ENCODE results near the gene CLRN1. TPM values are rescaled to one million over a fixed set of nuclear protein-coding genes. Genes with fewer than 3 reads are reported as not detected.
A peak's percentile ranks its signal among the peaks of the same experiment; 100 is the strongest.

CLRN1 gene
- total RNA-seq, 1 experiment from 2014 or later = not detected

- CTCF ChIA-PET = no interaction called here
- DNase-seq (ENCODE audit: unreplicated experiment) = no peak
These were observed 81.7 kb downstream of the CLRN1 start for GRCh38 chr3:150890831-150891230.

GRCh38 chr3:150890295-150890694 lies 82.2 kb downstream of the CLRN1 start:
- intact Hi-C loops (cut with micrococcal nuclease) = no loop called here
- H3K4me1 Mint-ChIP-seq (ENCODE audit: insufficient read depth, unreplicated experiment) = peaks cover 6% of the 10 kb centered on the region
- H3K27ac Mint-ChIP-seq (ENCODE audit: low read depth, unreplicated experiment) = no peak overlapping the region
- H3K9me3 Mint-ChIP-seq (ENCODE audit: unreplicated experiment) = peaks cover 8% of the 10 kb centered on the region
- no peak overlapping the region for H3K4me3 Mint-ChIP-seq (ENCODE audit: unreplicated experiment)
- CTCF ChIA-PET = no interaction called here
- peaks cover 10% of the 10 kb centered on the region for H3K27me3 Mint-ChIP-seq (ENCODE audit: insufficient read depth, unreplicated experiment)
- H3K36me3 Mint-ChIP-seq (ENCODE audit: insufficient read depth, unreplicated experiment) = no peaks in the 10 kb centered on the region
- no TSS peak for BruUV-seq (replicated peaks)
- POLR2A ChIA-PET = interaction anchor here (1.4 kb wide), 1 partner anchor 9 kb away, joined by 4 read pairs; no protein-coding TSS in a partner anchor
- TF ChIP-seq CTCF (IDR thresholded peaks at IDR 0.05; ENCODE audit: unreplicated experiment) = no peak
- DNase-seq (ENCODE audit: unreplicated experiment) = peak; percentile 4

More at GRCh38 chr3:150890831-150891230, 81.7 kb downstream of the CLRN1 start:
- Mint-ChIP-seq H3K9me3 (ENCODE audit: unreplicated experiment) (peaks cover 8% of the 10 kb centered on the region), H3K4me3 (ENCODE audit: unreplicated experiment) (no peak overlapping the region), H3K4me1 (ENCODE audit: insufficient read depth, unreplicated experiment) (peaks cover 6% of the 10 kb centered on the region), H3K27me3 (ENCODE audit: insufficient read depth, unreplicated experiment) (peaks cover 4% of the 10 kb centered on the region), H3K36me3 (ENCODE audit: insufficient read depth, unreplicated experiment) (no peaks in the 10 kb centered on the region), H3K27ac (ENCODE audit: low read depth, unreplicated experiment) (no peak overlapping the region)
- intact Hi-C loops (cut with micrococcal nuclease) = no loop called here
- POLR2A ChIA-PET = interaction anchor here (1.4 kb wide), 1 partner anchor 10 kb away, joined by 4 read pairs; no protein-coding TSS in a partner anchor
- no TSS peak for BruUV-seq (replicated peaks)
- TF ChIP-seq CTCF (IDR thresholded peaks at IDR 0.05; ENCODE audit: unreplicated experiment) = no peak

DNA sequence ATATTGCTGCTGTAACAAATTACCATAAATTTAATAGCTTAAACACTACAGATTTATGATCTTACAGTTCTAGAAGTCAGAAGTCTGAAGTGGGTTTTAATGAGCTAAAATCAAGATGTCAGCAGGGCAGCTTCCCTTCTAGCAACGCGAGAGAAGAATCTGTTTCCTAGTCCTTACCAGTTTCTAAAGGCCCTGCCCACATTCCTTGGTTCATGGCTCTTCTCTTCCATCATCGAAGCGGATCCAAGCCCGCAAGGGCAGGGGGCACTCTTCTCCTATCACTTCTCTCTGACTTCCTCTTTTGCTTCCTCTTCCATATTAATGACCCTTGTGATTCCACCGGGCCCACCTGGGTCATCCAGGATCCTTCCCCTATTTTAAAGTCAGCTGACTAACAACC lies 83.4 kb downstream of the CLRN1 start:
- no peak overlapping the region for H3K27ac Mint-ChIP-seq (ENCODE audit: low read depth, unreplicated experiment)
- H3K36me3 Mint-ChIP-seq (ENCODE audit: insufficient read depth, unreplicated experiment) = no peaks in the 10 kb centered on the region
- BruUV-seq (replicated peaks) = no TSS peak
- TF ChIP-seq CTCF (IDR thresholded peaks at IDR 0.05; ENCODE audit: unreplicated experiment) = no peak
- no peak for DNase-seq (ENCODE audit: unreplicated experiment)
- CTCF ChIA-PET = interaction anchor here (0.6 kb wide), 1 partner anchor 335 kb away, joined by 3 read pairs; no protein-coding TSS in a partner anchor
- POLR2A ChIA-PET = interaction anchor here (0.6 to 1.0 kb wide), 3 partner anchors 10 to 1110 kb away, joined by 3 to 4 read pairs (median 3); no protein-coding TSS in a partner anchor
- H3K4me3 Mint-ChIP-seq (ENCODE audit: unreplicated experiment) = no peak overlapping the region
- H3K9me3 Mint-ChIP-seq (ENCODE audit: unreplicated experiment) = peaks cover 8% of the 10 kb centered on the region
- peaks cover 22% of the 10 kb centered on the region for H3K27me3 Mint-ChIP-seq (ENCODE audit: insufficient read depth, unreplicated experiment)
- peaks cover 6% of the 10 kb centered on the region for H3K4me1 Mint-ChIP-seq (ENCODE audit: insufficient read depth, unreplicated experiment)
- intact Hi-C loops (cut with micrococcal nuclease) = no loop called here

GRCh38 chr3:150887031-150887430 lies 85.5 kb downstream of the CLRN1 start:
- intact Hi-C loops (cut with micrococcal nuclease) = no loop called here
- no TSS peak for BruUV-seq (replicated peaks)

More at GRCh38 chr3:150887031-150887430, 85.5 kb downstream of the CLRN1 start:
- Mint-ChIP-seq H3K9me3 (ENCODE audit: unreplicated experiment) (peaks cover 8% of the 10 kb centered on the region), H3K27ac (ENCODE audit: low read depth, unreplicated experiment) (no peak overlapping the region), H3K4me3 (ENCODE audit: unreplicated experiment) (no peak overlapping the region), H3K4me1 (ENCODE audit: insufficient read depth, unreplicated experiment) (peaks cover 6% of the 10 kb centered on the region), H3K27me3 (ENCODE audit: insufficient read depth, unreplicated experiment) (peaks cover 37% of the 10 kb centered on the region), H3K36me3 (ENCODE audit: insufficient read depth, unreplicated experiment) (no peaks in the 10 kb centered on the region)
- POLR2A ChIA-PET = no interaction called here
- peak; percentile 24 for DNase-seq (ENCODE audit: unreplicated experiment)
- no peak for TF ChIP-seq CTCF (IDR thresholded peaks at IDR 0.05; ENCODE audit: unreplicated experiment)
- CTCF ChIA-PET = interaction anchor here (1.4 kb wide), 1 partner anchor 259 kb away, joined by 3 read pairs; no protein-coding TSS in a partner anchor

Data from MCF 10A (cell line).